Measurements from ENCODE around the gene SRRM2. TPM values are rescaled to one million over a fixed set of nuclear protein-coding genes. Genes with fewer than 3 reads are reported as not detected.

Gene SRRM2
- total RNA-seq, 1 experiment from 2014 or later = 617 TPM

DNA sequence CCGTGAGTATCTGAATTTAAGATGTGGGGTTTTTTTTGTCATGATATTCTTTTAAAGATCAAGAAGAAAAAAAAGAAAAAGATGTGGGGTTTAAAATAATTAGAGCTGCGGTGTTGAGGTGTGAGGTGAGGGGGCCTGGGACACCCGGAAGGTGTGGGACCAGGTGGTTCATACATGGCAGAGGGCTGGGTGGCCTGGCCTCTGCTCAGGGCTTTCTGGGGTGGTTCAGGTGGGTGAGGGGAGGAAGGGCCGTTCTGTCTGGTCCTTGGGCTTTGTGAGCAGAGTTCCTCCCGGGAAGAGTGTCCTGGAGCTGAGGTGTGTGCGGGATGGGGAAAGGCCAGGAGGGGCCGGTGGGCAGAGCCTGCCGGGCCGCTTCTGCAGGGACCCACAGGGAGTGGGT lies 37.4 kb upstream of the SRRM2 start:
- Histone ChIP-seq H3K27ac (ENCODE audit: low read length) (no peak overlapping the region), H3K9me3 (ENCODE audit: control insufficient read depth, insufficient read depth, low read depth, low read length) (no peaks in the 10 kb centered on the region), H3K36me3 (ENCODE audit: control insufficient read depth, insufficient read depth, low read length) (no peaks in the 10 kb centered on the region), H3K27me3 (ENCODE audit: control insufficient read depth, insufficient read depth, low read length) (no peaks in the 10 kb centered on the region), H3K4me3 (ENCODE audit: low read depth in 2 of 2, low read length in 2 of 2) (no peak overlapping the region), H3K4me1 (ENCODE audit: control insufficient read depth, insufficient read depth, low read length) (peaks cover 16% of the 10 kb centered on the region)
- TF ChIP-seq POLR2AphosphoS5 (IDR thresholded peaks at IDR 0.05; ENCODE audit: low read depth, low read length) (no peak), SIN3A (IDR thresholded peaks at IDR 0.05; ENCODE audit: borderline replicate concordance, insufficient read depth, low read depth, low read length) (no peak), TCF7L2 (IDR thresholded peaks at IDR 0.05; ENCODE audit: low read depth, low read length) (no peak)
- TF ChIP-seq, protein P1, sequence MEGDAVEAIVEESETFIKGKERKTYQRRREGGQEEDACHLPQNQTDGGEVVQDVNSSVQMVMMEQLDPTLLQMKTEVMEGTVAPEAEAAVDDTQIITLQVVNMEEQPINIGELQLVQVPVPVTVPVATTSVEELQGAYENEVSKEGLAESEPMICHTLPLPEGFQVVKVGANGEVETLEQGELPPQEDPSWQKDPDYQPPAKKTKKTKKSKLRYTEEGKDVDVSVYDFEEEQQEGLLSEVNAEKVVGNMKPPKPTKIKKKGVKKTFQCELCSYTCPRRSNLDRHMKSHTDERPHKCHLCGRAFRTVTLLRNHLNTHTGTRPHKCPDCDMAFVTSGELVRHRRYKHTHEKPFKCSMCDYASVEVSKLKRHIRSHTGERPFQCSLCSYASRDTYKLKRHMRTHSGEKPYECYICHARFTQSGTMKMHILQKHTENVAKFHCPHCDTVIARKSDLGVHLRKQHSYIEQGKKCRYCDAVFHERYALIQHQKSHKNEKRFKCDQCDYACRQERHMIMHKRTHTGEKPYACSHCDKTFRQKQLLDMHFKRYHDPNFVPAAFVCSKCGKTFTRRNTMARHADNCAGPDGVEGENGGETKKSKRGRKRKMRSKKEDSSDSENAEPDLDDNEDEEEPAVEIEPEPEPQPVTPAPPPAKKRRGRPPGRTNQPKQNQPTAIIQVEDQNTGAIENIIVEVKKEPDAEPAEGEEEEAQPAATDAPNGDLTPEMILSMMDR (IDR thresholded peaks at IDR 0.05) = no peak
- BruUV-seq (replicated peaks) = no TSS peak
- ChIA-PET CTCF (no interaction called here), POLR2A (interaction anchor here (0.6 kb wide), 1 partner anchor 37 kb away, joined by 3 read pairs; the partner anchor contains the start of gene SRRM2)
- in situ Hi-C loops (cut with HindIII; ENCODE audit: low pct_unique_long_range_greater_than_20kb, low sequenced_read_pairs) = no loop called here
- ATAC-seq = no peak
- no peak for DNase-seq (ENCODE audit: low read depth, low spot score)
- intact Hi-C loops (cut with micrococcal nuclease; ENCODE audit: unreplicated experiment) = no loop called here

DNA sequence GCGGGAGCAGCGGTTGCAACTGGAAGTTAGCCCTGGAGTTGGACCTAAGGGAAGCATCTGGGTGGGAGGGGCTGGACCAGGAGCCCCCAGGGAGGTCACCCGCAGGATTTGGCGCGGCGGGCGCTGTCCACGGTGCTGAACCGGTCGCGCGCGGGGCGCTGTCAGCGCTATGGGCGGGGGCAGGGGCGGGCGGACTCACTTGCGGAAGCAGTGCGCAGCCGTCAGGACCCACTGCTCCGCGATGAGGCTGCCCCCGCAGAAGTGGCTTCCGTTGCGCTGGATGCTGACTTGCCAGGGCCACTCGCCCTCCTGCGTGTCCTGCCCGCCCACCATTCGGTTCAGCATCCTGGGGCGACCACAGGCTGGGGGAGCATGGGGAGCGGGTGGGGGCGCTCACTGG lies 36.9 kb upstream of the SRRM2 start:
- no peak for ATAC-seq
- H3K4me1 ChIP-seq (ENCODE audit: control insufficient read depth, insufficient read depth, low read length) = peaks cover 19% of the 10 kb centered on the region
- H3K4me3 ChIP-seq (ENCODE audit: low read depth in 2 of 2, low read length in 2 of 2) = no peak overlapping the region
- no peaks in the 10 kb centered on the region for H3K27me3 ChIP-seq (ENCODE audit: control insufficient read depth, insufficient read depth, low read length)
- H3K9me3 ChIP-seq (ENCODE audit: control insufficient read depth, insufficient read depth, low read depth, low read length) = no peaks in the 10 kb centered on the region
- no TSS peak for BruUV-seq (replicated peaks)
- no peak overlapping the region for H3K27ac ChIP-seq (ENCODE audit: low read length)
- no peaks in the 10 kb centered on the region for H3K36me3 ChIP-seq (ENCODE audit: control insufficient read depth, insufficient read depth, low read length)
- ChIA-PET CTCF (no interaction called here), POLR2A (interaction anchor here (0.6 kb wide), 1 partner anchor 37 kb away, joined by 3 read pairs; the partner anchor contains the start of gene SRRM2)
- DNase-seq (ENCODE audit: low read depth, low spot score) = no peak
- intact Hi-C loops (cut with micrococcal nuclease; ENCODE audit: unreplicated experiment) (no loop called here), in situ Hi-C loops (cut with HindIII; ENCODE audit: low pct_unique_long_range_greater_than_20kb, low sequenced_read_pairs) (no loop called here)
- TF ChIP-seq SIN3A (IDR thresholded peaks at IDR 0.05; ENCODE audit: borderline replicate concordance, insufficient read depth, low read depth, low read length) (no peak), TCF7L2 (IDR thresholded peaks at IDR 0.05; ENCODE audit: low read depth, low read length) (no peak), POLR2AphosphoS5 (IDR thresholded peaks at IDR 0.05; ENCODE audit: low read depth, low read length) (no peak)
- TF ChIP-seq, protein P2, sequence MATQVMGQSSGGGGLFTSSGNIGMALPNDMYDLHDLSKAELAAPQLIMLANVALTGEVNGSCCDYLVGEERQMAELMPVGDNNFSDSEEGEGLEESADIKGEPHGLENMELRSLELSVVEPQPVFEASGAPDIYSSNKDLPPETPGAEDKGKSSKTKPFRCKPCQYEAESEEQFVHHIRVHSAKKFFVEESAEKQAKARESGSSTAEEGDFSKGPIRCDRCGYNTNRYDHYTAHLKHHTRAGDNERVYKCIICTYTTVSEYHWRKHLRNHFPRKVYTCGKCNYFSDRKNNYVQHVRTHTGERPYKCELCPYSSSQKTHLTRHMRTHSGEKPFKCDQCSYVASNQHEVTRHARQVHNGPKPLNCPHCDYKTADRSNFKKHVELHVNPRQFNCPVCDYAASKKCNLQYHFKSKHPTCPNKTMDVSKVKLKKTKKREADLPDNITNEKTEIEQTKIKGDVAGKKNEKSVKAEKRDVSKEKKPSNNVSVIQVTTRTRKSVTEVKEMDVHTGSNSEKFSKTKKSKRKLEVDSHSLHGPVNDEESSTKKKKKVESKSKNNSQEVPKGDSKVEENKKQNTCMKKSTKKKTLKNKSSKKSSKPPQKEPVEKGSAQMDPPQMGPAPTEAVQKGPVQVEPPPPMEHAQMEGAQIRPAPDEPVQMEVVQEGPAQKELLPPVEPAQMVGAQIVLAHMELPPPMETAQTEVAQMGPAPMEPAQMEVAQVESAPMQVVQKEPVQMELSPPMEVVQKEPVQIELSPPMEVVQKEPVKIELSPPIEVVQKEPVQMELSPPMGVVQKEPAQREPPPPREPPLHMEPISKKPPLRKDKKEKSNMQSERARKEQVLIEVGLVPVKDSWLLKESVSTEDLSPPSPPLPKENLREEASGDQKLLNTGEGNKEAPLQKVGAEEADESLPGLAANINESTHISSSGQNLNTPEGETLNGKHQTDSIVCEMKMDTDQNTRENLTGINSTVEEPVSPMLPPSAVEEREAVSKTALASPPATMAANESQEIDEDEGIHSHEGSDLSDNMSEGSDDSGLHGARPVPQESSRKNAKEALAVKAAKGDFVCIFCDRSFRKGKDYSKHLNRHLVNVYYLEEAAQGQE (IDR thresholded peaks at IDR 0.05; ENCODE audit: insufficient read depth in 1 of 2, low read depth in 2 of 2, low read length in 1 of 2) = peak; percentile 89 to 96
- TF ChIP-seq, protein P1 (IDR thresholded peaks at IDR 0.05) = no peak

All from Panc1 (cell line).